Astrocyte (in vitro differentiated cells and primary cell): ENCODE measurements around the gene NEMP1.

ENCODE experiments used
- CTCF ChIP-seq: IDR thresholded peaks from 2 replicates; pipeline ENCODE4 v1.5.1; 2011; ENCODE audit warnings: low read depth, mild to moderate bottlenecking, inconsistent platforms, low read length, moderate library complexity; ENCODE audit not compliant: insufficient read depth
- EZH2 ChIP-seq: IDR thresholded peaks from 2 replicates; pipeline ENCODE4 v1.6.1; 2012; ENCODE audit warnings: mild to moderate bottlenecking, low read length, inconsistent platforms; ENCODE audit not compliant: insufficient read depth

GRCh38 chr12:57087691-57088353 is 9.2 kb upstream of the NEMP1 start:
- TF ChIP-seq CTCF (no peak), EZH2 (no peak)
